ENCODE data around the gene SIAH1. TPM values are rescaled to one million over a fixed set of nuclear protein-coding genes. Genes with fewer than 3 reads are reported as not detected.
"Not testable (repeated sequence)": the region's sequence is repeated elsewhere in the genome, so short reads cannot be mapped to it uniquely, and the experiment has no call there.

The SIAH1 gene
- total RNA-seq, 1 donor from 2014 or later = 24.4 TPM

- H4K20me1 ChIP-seq (ENCODE audit: insufficient read depth, low read length) = no peaks in the 10 kb centered on the region
- no peak overlapping the region for H3K4me2 ChIP-seq (ENCODE audit: low read length)
- no peak overlapping the region for H3K9ac ChIP-seq (ENCODE audit: low read length)
- TF ChIP-seq CTCF (IDR thresholded peaks at IDR 0.05; ENCODE audit: insufficient read depth, low read depth, low read length) (no peak), EZH2 (IDR thresholded peaks at IDR 0.05; ENCODE audit: insufficient read depth, low read length) (no peak)
- Mint-ChIP-seq H3K36me3 (ENCODE audit: low read depth, unreplicated experiment) (no peaks in the 10 kb centered on the region), H3K27ac (ENCODE audit: unreplicated experiment) (no peak overlapping the region), H3K4me3 (ENCODE audit: unreplicated experiment) (no peak overlapping the region), H3K9me3 (ENCODE audit: unreplicated experiment) (no peaks in the 10 kb centered on the region), H3K4me1 (ENCODE audit: low read depth, unreplicated experiment) (peaks cover 19% of the 10 kb centered on the region), H3K27me3 (ENCODE audit: low read depth, unreplicated experiment) (peaks cover 2% of the 10 kb centered on the region)
- DNase-seq (ENCODE audit: low read depth) (no peak), FAIRE-seq (no peak)
- peaks cover 19% of the 10 kb centered on the region for H3K4me1 ChIP-seq (ENCODE audit: insufficient read depth, low read length)
- H3K27me3 ChIP-seq (ENCODE audit: insufficient read depth, low read length) = peaks cover 2% of the 10 kb centered on the region
- no peaks in the 10 kb centered on the region for H3K79me2 ChIP-seq (ENCODE audit: insufficient read depth, low read length)
- no peak overlapping the region for H3K4me3 ChIP-seq (ENCODE audit: insufficient read depth, low read depth, low read length)
- H2AFZ ChIP-seq (ENCODE audit: low read depth, low read length) = no peak overlapping the region
- no peaks in the 10 kb centered on the region for H3K9me3 ChIP-seq (ENCODE audit: insufficient read depth, low read depth, low read length)
- no peak overlapping the region for H3K27ac ChIP-seq (ENCODE audit: low read depth, low read length)
- no peaks in the 10 kb centered on the region for H3K36me3 ChIP-seq (ENCODE audit: insufficient read depth, low read length)
Observed at GRCh38 chr16:48405907-48406306, 20.7 kb upstream of the SIAH1 start.

GRCh38 chr16:48405153-48405552 is 19.9 kb upstream of the SIAH1 start:
- Histone ChIP-seq H3K4me1 (ENCODE audit: insufficient read depth, low read length) (peaks cover 16% of the 10 kb centered on the region), H2AFZ (ENCODE audit: low read depth, low read length) (no peak overlapping the region), H3K9ac (ENCODE audit: low read length) (no peak overlapping the region), H3K4me2 (ENCODE audit: low read length) (no peak overlapping the region), H3K36me3 (ENCODE audit: insufficient read depth, low read length) (no peaks in the 10 kb centered on the region), H3K9me3 (ENCODE audit: insufficient read depth, low read depth, low read length) (no peaks in the 10 kb centered on the region), H3K27ac (ENCODE audit: low read depth, low read length) (no peak overlapping the region), H3K4me3 (ENCODE audit: insufficient read depth, low read depth, low read length) (no peak overlapping the region), H3K27me3 (ENCODE audit: insufficient read depth, low read length) (peaks cover 2% of the 10 kb centered on the region), H4K20me1 (ENCODE audit: insufficient read depth, low read length) (no peaks in the 10 kb centered on the region), H3K79me2 (ENCODE audit: insufficient read depth, low read length) (no peaks in the 10 kb centered on the region)
- Mint-ChIP-seq H3K27me3 (ENCODE audit: low read depth, unreplicated experiment) (peaks cover 2% of the 10 kb centered on the region), H3K9me3 (ENCODE audit: unreplicated experiment) (no peaks in the 10 kb centered on the region), H3K4me3 (ENCODE audit: unreplicated experiment) (no peak overlapping the region), H3K27ac (ENCODE audit: unreplicated experiment) (no peak overlapping the region), H3K4me1 (ENCODE audit: low read depth, unreplicated experiment) (peaks cover 14% of the 10 kb centered on the region), H3K36me3 (ENCODE audit: low read depth, unreplicated experiment) (no peaks in the 10 kb centered on the region)
- DNase-seq (ENCODE audit: low read depth) (no peak), FAIRE-seq (no peak)
- TF ChIP-seq EZH2 (IDR thresholded peaks at IDR 0.05; ENCODE audit: insufficient read depth, low read length) = no peak
- no peak for TF ChIP-seq CTCF (IDR thresholded peaks at IDR 0.05; ENCODE audit: insufficient read depth, low read depth, low read length)

GRCh38 chr16:48402547-48402946 is 17.3 kb upstream of the SIAH1 start:
- H3K4me3 Mint-ChIP-seq (ENCODE audit: unreplicated experiment); H4K20me1 ChIP-seq (ENCODE audit: insufficient read depth, low read length); H3K36me3 ChIP-seq (ENCODE audit: insufficient read depth, low read length); H3K9ac ChIP-seq (ENCODE audit: low read length); H3K27me3 ChIP-seq (ENCODE audit: insufficient read depth, low read length); H3K9me3 Mint-ChIP-seq (ENCODE audit: unreplicated experiment); FAIRE-seq; H3K27ac Mint-ChIP-seq (ENCODE audit: unreplicated experiment); H3K4me1 Mint-ChIP-seq (ENCODE audit: low read depth, unreplicated experiment); DNase-seq (ENCODE audit: low read depth); H3K27me3 Mint-ChIP-seq (ENCODE audit: low read depth, unreplicated experiment); H3K27ac ChIP-seq (ENCODE audit: low read depth, low read length); H3K4me2 ChIP-seq (ENCODE audit: low read length); H3K36me3 Mint-ChIP-seq (ENCODE audit: low read depth, unreplicated experiment); H3K79me2 ChIP-seq (ENCODE audit: insufficient read depth, low read length); H3K4me1 ChIP-seq (ENCODE audit: insufficient read depth, low read length); H3K4me3 ChIP-seq (ENCODE audit: insufficient read depth, low read depth, low read length); H3K9me3 ChIP-seq (ENCODE audit: insufficient read depth, low read depth, low read length); H2AFZ ChIP-seq (ENCODE audit: low read depth, low read length): not testable (repeated sequence)
